ENCODE results near the gene NEUROG2.

NEUROG2 gene

DNA sequence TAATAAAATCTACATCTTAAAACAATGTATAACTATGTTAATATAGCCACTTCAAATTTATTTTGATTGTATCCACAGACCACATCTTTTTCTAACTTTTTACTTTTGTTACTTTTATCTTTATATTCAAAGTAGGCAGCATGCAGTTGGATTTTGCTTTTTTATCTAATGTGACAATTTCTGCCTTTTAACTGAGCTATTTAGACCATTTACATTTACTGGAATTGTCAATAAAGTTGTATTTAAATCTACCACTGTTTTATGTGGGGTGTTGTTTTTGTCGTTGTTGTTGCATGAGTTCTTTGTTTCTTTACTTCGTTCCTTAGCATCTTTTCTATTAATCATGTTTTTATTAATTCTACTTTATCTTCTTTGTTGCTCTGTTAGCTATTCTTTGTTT is 42.0 kb downstream of the NEUROG2 start:
- Mint-ChIP-seq H3K4me3 (no peak overlapping the region), H3K27me3 (peaks cover 7% of the 10 kb centered on the region), H3K27ac (no peak overlapping the region), H3K9me3 (ENCODE audit: low read depth) (no peaks in the 10 kb centered on the region), H3K36me3 (no peaks in the 10 kb centered on the region), H3K4me1 (ENCODE audit: low read depth) (no peaks in the 10 kb centered on the region)

DNA sequence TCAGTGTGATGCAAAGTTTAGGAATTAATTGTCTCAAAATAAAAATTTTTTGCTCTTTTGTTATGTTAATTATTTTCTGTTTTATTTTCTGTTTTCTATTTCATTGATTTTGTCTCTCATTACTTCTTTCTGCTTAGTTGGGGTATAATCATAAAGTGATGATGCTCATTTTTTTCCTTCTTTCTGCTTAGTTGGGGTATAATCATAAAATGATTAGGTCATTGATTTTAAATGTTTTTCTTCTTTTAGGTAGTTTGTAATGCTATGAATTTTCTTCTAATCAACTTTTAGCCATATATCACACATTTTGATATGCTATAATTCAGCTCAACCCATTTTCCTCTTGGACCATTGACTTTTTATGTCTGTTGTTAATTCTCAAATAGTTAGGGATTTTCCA is 43.7 kb downstream of the NEUROG2 start:
- H3K4me3 Mint-ChIP-seq, result no peak overlapping the region
- no peaks in the 10 kb centered on the region for H3K9me3 Mint-ChIP-seq (ENCODE audit: low read depth)
- H3K36me3 Mint-ChIP-seq, result no peaks in the 10 kb centered on the region
- no peaks in the 10 kb centered on the region for H3K4me1 Mint-ChIP-seq (ENCODE audit: low read depth)
- H3K27ac Mint-ChIP-seq, result no peak overlapping the region
- H3K27me3 Mint-ChIP-seq, result peaks cover 4% of the 10 kb centered on the region
